ENCODE results near the gene MINDY2. TPM values are rescaled to one million over a fixed set of nuclear protein-coding genes. Genes with fewer than 3 reads are reported as not detected.

MINDY2 gene
- polyA plus RNA-seq, 3 donors = 3.4 to 10.9 (median 3.4) TPM

DNA sequence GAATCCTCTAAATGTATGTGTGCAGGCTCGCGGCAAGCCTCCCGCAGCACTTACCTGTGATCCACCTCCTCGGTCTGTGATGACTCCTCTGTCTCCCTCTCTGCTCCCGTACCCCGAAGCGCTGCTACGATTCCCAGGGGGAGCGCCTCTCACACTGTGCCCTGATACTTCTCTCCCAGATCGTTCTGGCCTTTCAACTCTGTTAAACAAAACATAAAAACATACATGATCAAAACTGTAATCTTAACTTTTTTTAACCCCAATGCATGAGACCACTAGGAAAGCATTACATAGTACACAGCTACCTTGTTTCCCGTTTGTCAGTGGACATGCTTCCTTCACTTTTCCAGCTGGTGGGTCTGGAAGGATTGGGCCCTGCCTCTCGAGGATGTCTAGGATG, 115.8 kb downstream of the MINDY2 start:
- H2AFZ ChIP-seq (ENCODE audit: insufficient read depth, low read depth, low read length, poor library complexity, severe bottlenecking) = no peak overlapping the region
- H4K20me1 ChIP-seq (ENCODE audit: insufficient read depth, low read length) = peaks cover 65% of the 10 kb centered on the region
- intact Hi-C loops (cut with micrococcal nuclease) = no loop called here
- H3K36me3 ChIP-seq (replicated peaks in 1 of 2; ENCODE audit: control insufficient read depth in 1 of 2, insufficient read depth in 2 of 2, low read length in 2 of 2) = peaks cover 94 to 100% of the 10 kb centered on the region in 2 donors
- over 99% methylated on average over 8 of the region's 12 CpGs for WGBS (ENCODE audit: insufficient coverage)
- H3K27ac ChIP-seq (ENCODE audit: low read depth in 1 of 2, low read length in 2 of 2) = no peak overlapping the region
- H3K27me3 ChIP-seq (ENCODE audit: control insufficient read depth in 2 of 2, insufficient read depth in 2 of 2, low read length in 2 of 2) = no peaks in the 10 kb centered on the region
- Mint-ChIP-seq H3K4me1 (peaks cover 5% of the 10 kb centered on the region), H3K9me3 (peaks cover 0 to 2% (median 0%) of the 10 kb centered on the region in 7 donors), H3K27ac (peak overlapping the region in 3 of 7 donors; percentile 2 to 27 (median 21)), H3K36me3 (peaks cover 81 to 92% of the 10 kb centered on the region in 2 donors), H3K4me3 (no peak overlapping the region), H3K27me3 (ENCODE audit: low read depth in 3 of 3) (no peaks in the 10 kb centered on the region)
- no peak overlapping the region for H3K4me2 ChIP-seq (replicated peaks; ENCODE audit: extremely low read depth, low read length, poor library complexity, severe bottlenecking)
- peaks cover 0 to 5% of the 10 kb centered on the region in 2 donors for H3K4me1 ChIP-seq (ENCODE audit: control insufficient read depth in 1 of 2, insufficient read depth in 2 of 2, low read length in 2 of 2)
- H3K79me2 ChIP-seq (ENCODE audit: insufficient read depth, low read length) = peaks cover 10% of the 10 kb centered on the region
- no peak overlapping the region for H3K9ac ChIP-seq (ENCODE audit: insufficient read depth, low read length, poor library complexity, severe bottlenecking)
- DNase-seq = no peak
- no peaks in the 10 kb centered on the region for H3K9me3 ChIP-seq (replicated peaks in 1 of 2; ENCODE audit: control insufficient read depth in 1 of 2, insufficient read depth in 1 of 2, low read length in 2 of 2)
- TF ChIP-seq, protein P1, sequence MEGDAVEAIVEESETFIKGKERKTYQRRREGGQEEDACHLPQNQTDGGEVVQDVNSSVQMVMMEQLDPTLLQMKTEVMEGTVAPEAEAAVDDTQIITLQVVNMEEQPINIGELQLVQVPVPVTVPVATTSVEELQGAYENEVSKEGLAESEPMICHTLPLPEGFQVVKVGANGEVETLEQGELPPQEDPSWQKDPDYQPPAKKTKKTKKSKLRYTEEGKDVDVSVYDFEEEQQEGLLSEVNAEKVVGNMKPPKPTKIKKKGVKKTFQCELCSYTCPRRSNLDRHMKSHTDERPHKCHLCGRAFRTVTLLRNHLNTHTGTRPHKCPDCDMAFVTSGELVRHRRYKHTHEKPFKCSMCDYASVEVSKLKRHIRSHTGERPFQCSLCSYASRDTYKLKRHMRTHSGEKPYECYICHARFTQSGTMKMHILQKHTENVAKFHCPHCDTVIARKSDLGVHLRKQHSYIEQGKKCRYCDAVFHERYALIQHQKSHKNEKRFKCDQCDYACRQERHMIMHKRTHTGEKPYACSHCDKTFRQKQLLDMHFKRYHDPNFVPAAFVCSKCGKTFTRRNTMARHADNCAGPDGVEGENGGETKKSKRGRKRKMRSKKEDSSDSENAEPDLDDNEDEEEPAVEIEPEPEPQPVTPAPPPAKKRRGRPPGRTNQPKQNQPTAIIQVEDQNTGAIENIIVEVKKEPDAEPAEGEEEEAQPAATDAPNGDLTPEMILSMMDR (IDR thresholded peaks at IDR 0.05) = no peak
- H3K4me3 ChIP-seq (replicated peaks in 1 of 3; ENCODE audit: low read depth in 2 of 3, low read length in 3 of 3) = no peak overlapping the region

DNA sequence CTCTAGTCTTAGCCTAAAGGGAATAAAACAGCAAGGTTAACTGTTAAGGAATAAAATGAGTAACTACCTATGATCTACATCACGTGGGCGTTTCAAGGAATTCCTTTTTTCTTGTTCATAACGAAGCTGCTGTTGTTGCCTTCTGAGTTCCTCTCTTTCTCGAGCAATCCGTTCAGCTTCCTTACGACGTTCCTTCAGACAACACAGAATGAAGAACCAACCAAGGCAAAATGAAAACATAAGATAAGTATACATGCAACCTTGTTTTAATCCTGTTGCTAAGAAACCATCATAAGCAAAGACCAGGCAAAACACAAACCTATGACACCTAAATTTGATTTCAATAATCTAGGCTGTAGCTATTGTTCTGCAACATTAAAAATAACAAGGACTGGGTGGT, 118.3 kb downstream of the MINDY2 start:
- Mint-ChIP-seq H3K27ac (peak overlapping the region in 1 of 7 donors; percentile 34), H3K36me3 (peaks cover 84 to 92% of the 10 kb centered on the region in 2 donors), H3K4me3 (no peak overlapping the region), H3K9me3 (peaks cover 0 to 2% (median 0%) of the 10 kb centered on the region in 7 donors), H3K4me1 (no peaks in the 10 kb centered on the region), H3K27me3 (ENCODE audit: low read depth in 3 of 3) (no peaks in the 10 kb centered on the region)
- Histone ChIP-seq H3K9ac (ENCODE audit: insufficient read depth, low read length, poor library complexity, severe bottlenecking) (no peak overlapping the region), H2AFZ (ENCODE audit: insufficient read depth, low read depth, low read length, poor library complexity, severe bottlenecking) (no peak overlapping the region), H3K27me3 (ENCODE audit: control insufficient read depth in 2 of 2, insufficient read depth in 2 of 2, low read length in 2 of 2) (no peaks in the 10 kb centered on the region), H4K20me1 (ENCODE audit: insufficient read depth, low read length) (peaks cover 53% of the 10 kb centered on the region), H3K9me3 (replicated peaks in 1 of 2; ENCODE audit: control insufficient read depth in 1 of 2, insufficient read depth in 1 of 2, low read length in 2 of 2) (no peaks in the 10 kb centered on the region), H3K36me3 (replicated peaks in 1 of 2; ENCODE audit: control insufficient read depth in 1 of 2, insufficient read depth in 2 of 2, low read length in 2 of 2) (peaks cover 98 to 100% of the 10 kb centered on the region in 2 donors), H3K4me3 (replicated peaks in 1 of 3; ENCODE audit: low read depth in 2 of 3, low read length in 3 of 3) (no peak overlapping the region), H3K79me2 (ENCODE audit: insufficient read depth, low read length) (peaks cover 6% of the 10 kb centered on the region), H3K27ac (ENCODE audit: low read depth in 1 of 2, low read length in 2 of 2) (no peak overlapping the region), H3K4me1 (ENCODE audit: control insufficient read depth in 1 of 2, insufficient read depth in 2 of 2, low read length in 2 of 2) (peaks cover 0 to 1% of the 10 kb centered on the region in 2 donors), H3K4me2 (replicated peaks; ENCODE audit: extremely low read depth, low read length, poor library complexity, severe bottlenecking) (no peak overlapping the region)
- intact Hi-C loops (cut with micrococcal nuclease) = no loop called here
- WGBS (ENCODE audit: insufficient coverage) = 96% methylated on average over 4 of the region's 7 CpGs
- DNase-seq = no peak
- TF ChIP-seq, protein P1 (IDR thresholded peaks at IDR 0.05) = no peak

Data from CD14-positive monocyte (primary cell).